SU-DHL-6 (cell line): ENCODE data around the gene TREH.
"Not testable (repeated sequence)": the region's sequence is repeated elsewhere in the genome, so short reads cannot be mapped to it uniquely, and the experiment has no call there.

ENCODE experiments used
- CTCF ChIP-seq: fragments of 200-600 bp; sonication (generic); IDR thresholded peaks from one replicate; pipeline ENCODE4 v1.5.1; 2017; ENCODE audit warnings: antibody characterized with exemption, mild to moderate bottlenecking, low read length, moderate library complexity; ENCODE audit not compliant: insufficient read depth, poor library complexity, severe bottlenecking
- EZH2phosphoT487 ChIP-seq: fragments of 200-600 bp; sonication (generic), shearing (Covaris generic); conservative IDR thresholded peaks from 2 replicates; pipeline ENCODE4 v1.6.1; 2018; ENCODE audit warnings: mild to moderate bottlenecking, antibody characterized with exemption, low read length, moderate library complexity, mixed read lengths

DNA sequence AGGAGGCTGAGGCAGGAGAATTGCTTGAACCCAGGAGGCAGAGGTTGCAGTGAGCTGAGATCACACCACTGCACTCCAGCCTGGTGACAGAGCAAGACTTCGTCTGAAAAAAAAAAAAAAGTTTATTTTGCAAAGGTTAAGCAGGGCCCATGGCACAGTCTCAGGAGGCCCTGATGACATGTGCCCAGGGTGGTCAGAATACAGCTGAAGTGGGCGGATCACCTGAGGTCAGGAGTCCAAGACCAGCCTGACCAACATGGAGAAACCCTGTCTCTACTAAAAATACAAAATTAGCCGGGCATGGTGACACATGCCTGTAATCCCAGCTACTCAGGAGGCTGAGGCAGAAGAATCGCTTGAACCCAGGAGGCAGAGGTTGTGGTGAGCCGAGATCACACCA, 35.0 kb upstream of the TREH start:
- not testable (repeated sequence) for TF ChIP-seq CTCF, EZH2phosphoT487
